Right kidney (tissue), 1 donor: ENCODE measurements around the gene CAPN14.

Experiments used
- DNase-seq: peaks from one replicate; pipeline ENCODE4 v3.0.0-alpha.2; 2016

CAPN14 gene

GRCh38 chr2:31139671-31140070 is 77.6 kb downstream of the CAPN14 start:
- DNase-seq, result no peak

GRCh38 chr2:31138037-31138962 is 79.0 kb downstream of the CAPN14 start, which contains the start of gene GALNT14:
GALNT14 (minus strand) TSS chr2:31138440; CDS start chr2:31138086, 354 bp downstream.
- DNase-seq, result peak; percentile 89

- DNase-seq, result peak; percentile 70
Measured at GRCh38 chr2:31137211-31138036, 79.9 kb downstream of the CAPN14 start.

- no peak for DNase-seq
Measured at GRCh38 chr2:31136732-31137131, 80.6 kb downstream of the CAPN14 start.

GRCh38 chr2:31136000-31136399 is 81.3 kb downstream of the CAPN14 start:
- DNase-seq, result no peak

- no peak for DNase-seq
Measured at GRCh38 chr2:31134480-31134879, 82.8 kb downstream of the CAPN14 start.

- DNase-seq, result no peak
Measured at GRCh38 chr2:31132786-31133185, 84.5 kb downstream of the CAPN14 start.

- DNase-seq, result no peak
Measured at GRCh38 chr2:31131871-31132270, 85.4 kb downstream of the CAPN14 start.

- no peak for DNase-seq
Measured at GRCh38 chr2:31129375-31130171, 87.7 kb downstream of the CAPN14 start.

- DNase-seq, result no peak
Measured at GRCh38 chr2:31127931-31128330, 89.4 kb downstream of the CAPN14 start.

GRCh38 chr2:31125918-31126695 is 91.2 kb downstream of the CAPN14 start:
- DNase-seq, result no peak

GRCh38 chr2:31124904-31125303 is 92.4 kb downstream of the CAPN14 start:
- DNase-seq, result no peak
